Measurements from ENCODE around the gene RCSD1. TPM values are rescaled to one million over a fixed set of nuclear protein-coding genes. Genes with fewer than 3 reads are reported as not detected.

RCSD1 gene
- total and polyA plus RNA-seq, 5 donors: 27.1 to 61.5 (median 57.7) TPM

DNA sequence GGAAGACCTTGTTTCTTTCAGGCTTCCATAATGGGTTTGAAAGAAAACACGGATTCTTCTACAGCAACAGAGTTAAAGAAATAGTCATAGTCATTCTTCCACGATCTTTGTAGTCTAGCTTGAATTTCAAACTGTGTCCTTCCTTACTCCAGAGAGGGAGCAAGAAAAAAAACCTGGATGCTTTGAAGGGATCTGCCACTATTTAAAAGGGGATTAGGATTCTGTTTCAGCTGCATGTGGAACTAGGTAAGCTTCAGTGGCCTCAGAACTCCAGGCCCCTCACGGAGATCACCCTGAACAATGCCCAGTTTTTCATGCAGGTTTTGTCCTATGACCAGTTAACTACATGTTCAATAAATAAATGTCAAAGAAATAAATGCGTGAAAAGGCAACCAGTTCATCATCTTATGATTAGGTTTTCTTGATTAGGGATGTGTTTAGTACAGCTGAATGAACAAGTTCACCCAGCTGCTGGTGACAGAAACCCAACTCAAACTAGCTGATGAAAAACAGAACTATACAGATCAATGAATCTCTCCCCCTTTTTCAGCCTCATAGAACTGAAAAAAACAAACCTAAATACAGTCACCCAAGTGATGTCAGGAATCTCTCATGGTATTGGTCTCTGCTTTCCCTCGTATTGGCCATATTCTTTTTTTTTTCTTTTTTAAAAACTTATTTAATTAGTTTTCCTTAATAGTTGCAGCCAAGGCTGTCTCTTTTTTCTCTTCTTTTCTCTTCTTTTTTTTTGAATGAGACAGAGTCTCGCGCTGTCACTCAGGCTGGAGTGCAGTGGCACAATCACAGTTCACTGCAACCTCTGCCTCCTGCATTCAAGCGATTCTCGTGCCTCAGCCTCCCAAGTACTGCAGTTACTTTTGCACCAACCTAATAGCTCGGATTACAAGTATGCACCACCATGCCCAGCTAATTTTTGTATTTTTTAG, 77.2 kb downstream of the RCSD1 start:
- DNase-seq (no peak), ATAC-seq (no peak)
- Histone ChIP-seq H3K9me3 (ENCODE audit: control insufficient read depth, low read length) (no peaks in the 10 kb centered on the region), H3K4me3 (ENCODE audit: low read length) (no peak overlapping the region), H3K4me1 (ENCODE audit: control insufficient read depth, insufficient read depth, low read length) (no peaks in the 10 kb centered on the region), H3K27ac (ENCODE audit: low read length) (no peak overlapping the region), H3K27me3 (ENCODE audit: control insufficient read depth, insufficient read depth) (no peaks in the 10 kb centered on the region)
- intact Hi-C loops (cut with DNase I): no loop called here
- 87% methylated on average over 10 of the region's 10 CpGs for WGBS

DNA sequence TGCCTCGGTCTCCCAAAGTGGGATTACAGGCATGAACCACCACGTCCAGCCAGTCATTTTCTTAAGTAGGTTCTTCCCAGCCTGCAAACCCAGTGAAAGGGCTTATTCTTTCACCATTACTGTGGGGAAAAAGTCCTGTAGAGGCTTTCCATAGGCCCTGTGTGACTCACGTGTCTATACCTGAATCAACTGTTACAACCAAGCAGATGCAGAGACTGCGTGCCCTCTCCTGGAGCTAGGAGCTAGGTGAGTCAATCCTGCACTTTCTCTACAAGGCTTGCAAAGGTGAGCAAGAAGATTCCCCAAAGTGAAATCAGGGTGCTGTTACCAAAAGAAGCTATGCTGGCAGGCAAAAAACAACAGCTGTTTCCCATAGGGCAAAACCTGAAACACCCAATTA, 77.9 kb downstream of the RCSD1 start:
- no peaks in the 10 kb centered on the region for H3K27me3 ChIP-seq (ENCODE audit: control insufficient read depth, insufficient read depth)
- H3K27ac ChIP-seq (ENCODE audit: low read length): no peak overlapping the region
- no peaks in the 10 kb centered on the region for H3K9me3 ChIP-seq (ENCODE audit: control insufficient read depth, low read length)
- H3K4me1 ChIP-seq (ENCODE audit: control insufficient read depth, insufficient read depth, low read length): no peaks in the 10 kb centered on the region
- DNase-seq: no peak
- no peak overlapping the region for H3K4me3 ChIP-seq (ENCODE audit: low read length)
- 92% methylated on average over 4 of the region's 4 CpGs for WGBS
- no peak for ATAC-seq
- intact Hi-C loops (cut with DNase I): no loop called here

GRCh38 chr1:167708940-167709389, 78.9 kb downstream of the RCSD1 start:
- intact Hi-C loops (cut with DNase I): no loop called here
- no peak for DNase-seq
- Histone ChIP-seq H3K4me1 (ENCODE audit: control insufficient read depth, insufficient read depth, low read length) (no peaks in the 10 kb centered on the region), H3K9me3 (ENCODE audit: control insufficient read depth, low read length) (no peaks in the 10 kb centered on the region), H3K27ac (ENCODE audit: low read length) (no peak overlapping the region), H3K27me3 (ENCODE audit: control insufficient read depth, insufficient read depth) (no peaks in the 10 kb centered on the region), H3K4me3 (ENCODE audit: low read length) (no peak overlapping the region)
- 58% methylated on average over 3 of the region's 3 CpGs for WGBS
- ATAC-seq: no peak

DNA sequence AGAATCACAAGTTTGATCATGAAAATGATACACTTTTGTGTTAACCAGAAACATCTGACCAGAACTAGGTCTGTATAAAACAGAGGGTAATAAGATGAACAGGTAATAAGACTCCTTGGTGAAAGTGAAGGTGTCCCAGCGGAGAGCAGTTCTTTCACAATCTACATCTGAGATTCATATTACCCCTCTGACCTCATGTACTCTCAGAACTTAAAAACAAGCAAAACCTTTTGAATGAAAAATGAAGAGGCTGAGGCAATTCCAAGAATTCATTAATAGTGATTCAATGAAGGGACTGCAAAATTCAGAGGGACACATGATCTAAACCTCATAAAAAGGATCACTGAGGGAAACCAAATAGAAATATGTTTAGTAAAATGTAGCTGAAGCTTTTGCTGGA, 80.8 kb downstream of the RCSD1 start:
- Histone ChIP-seq H3K27ac (ENCODE audit: low read length) (no peak overlapping the region), H3K4me3 (ENCODE audit: low read length) (no peak overlapping the region), H3K9me3 (ENCODE audit: control insufficient read depth, low read length) (no peaks in the 10 kb centered on the region), H3K27me3 (ENCODE audit: control insufficient read depth, insufficient read depth) (no peaks in the 10 kb centered on the region), H3K4me1 (ENCODE audit: control insufficient read depth, insufficient read depth, low read length) (no peaks in the 10 kb centered on the region)
- DNase-seq (no peak), ATAC-seq (no peak)
- intact Hi-C loops (cut with DNase I): no loop called here
- 92% methylated on average over 1 of the region's 1 CpG for WGBS

DNA sequence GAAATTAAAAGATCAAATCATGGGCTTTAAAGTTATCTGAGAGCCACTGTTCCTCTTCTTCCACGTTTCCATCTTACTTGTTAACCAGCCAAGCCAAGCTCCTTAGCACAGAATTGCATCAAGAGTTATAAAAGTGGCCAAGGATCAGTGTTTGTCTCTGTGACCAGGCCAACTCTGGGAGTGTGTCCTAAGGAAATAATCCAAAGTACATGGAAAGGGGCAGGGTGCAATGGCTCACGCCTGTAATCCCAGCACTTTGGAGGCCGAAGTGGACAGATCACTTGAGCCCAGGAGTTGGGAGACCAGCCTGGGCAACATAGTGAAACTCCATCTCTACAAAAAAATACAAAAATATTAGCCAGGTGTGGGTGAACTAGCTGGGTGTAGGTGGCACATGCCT, 81.8 kb downstream of the RCSD1 start:
- DNase-seq (peak in 1 of 3 donors; percentile 73), ATAC-seq (peak in 1 of 2 donors; percentile 29)
- Histone ChIP-seq H3K4me1 (ENCODE audit: control insufficient read depth, insufficient read depth, low read length) (no peaks in the 10 kb centered on the region), H3K4me3 (ENCODE audit: low read length) (no peak overlapping the region), H3K27ac (ENCODE audit: low read length) (no peak overlapping the region), H3K27me3 (ENCODE audit: control insufficient read depth, insufficient read depth) (no peaks in the 10 kb centered on the region), H3K9me3 (ENCODE audit: control insufficient read depth, low read length) (no peaks in the 10 kb centered on the region)
- intact Hi-C loops (cut with DNase I): no loop called here
- WGBS: 52% methylated on average over 3 of the region's 3 CpGs

GRCh38 chr1:167713330-167714081, 83.5 kb downstream of the RCSD1 start:
- peak; percentile 28 to 80 (median 67) for DNase-seq
- H3K4me1 ChIP-seq (ENCODE audit: control insufficient read depth, insufficient read depth, low read length): no peaks in the 10 kb centered on the region
- peak in 1 of 2 donors; percentile 2 for ATAC-seq
- intact Hi-C loops (cut with DNase I): no loop called here
- H3K9me3 ChIP-seq (ENCODE audit: control insufficient read depth, low read length): no peaks in the 10 kb centered on the region
- H3K4me3 ChIP-seq (ENCODE audit: low read length): peak overlapping the region; percentile 39
- WGBS: 20% methylated on average over 31 of the region's 31 CpGs
- no peaks in the 10 kb centered on the region for H3K27me3 ChIP-seq (ENCODE audit: control insufficient read depth, insufficient read depth)
- peak overlapping the region; percentile 46 for H3K27ac ChIP-seq (ENCODE audit: low read length)

- no peaks in the 10 kb centered on the region for H3K9me3 ChIP-seq (ENCODE audit: control insufficient read depth, low read length)
- peak overlapping the region; percentile 39 for H3K4me3 ChIP-seq (ENCODE audit: low read length)
- DNase-seq (peak in 1 of 3 donors; percentile 96), ATAC-seq (peak; percentile 93)
- under 1% methylated on average over 28 of the region's 28 CpGs for WGBS
- peak overlapping the region; percentile 46 for H3K27ac ChIP-seq (ENCODE audit: low read length)
- intact Hi-C loops (cut with DNase I): no loop called here
- H3K27me3 ChIP-seq (ENCODE audit: control insufficient read depth, insufficient read depth): no peaks in the 10 kb centered on the region
- no peaks in the 10 kb centered on the region for H3K4me1 ChIP-seq (ENCODE audit: control insufficient read depth, insufficient read depth, low read length)
Observed at GRCh38 chr1:167714098-167714438, 84.0 kb downstream of the RCSD1 start.

DNA sequence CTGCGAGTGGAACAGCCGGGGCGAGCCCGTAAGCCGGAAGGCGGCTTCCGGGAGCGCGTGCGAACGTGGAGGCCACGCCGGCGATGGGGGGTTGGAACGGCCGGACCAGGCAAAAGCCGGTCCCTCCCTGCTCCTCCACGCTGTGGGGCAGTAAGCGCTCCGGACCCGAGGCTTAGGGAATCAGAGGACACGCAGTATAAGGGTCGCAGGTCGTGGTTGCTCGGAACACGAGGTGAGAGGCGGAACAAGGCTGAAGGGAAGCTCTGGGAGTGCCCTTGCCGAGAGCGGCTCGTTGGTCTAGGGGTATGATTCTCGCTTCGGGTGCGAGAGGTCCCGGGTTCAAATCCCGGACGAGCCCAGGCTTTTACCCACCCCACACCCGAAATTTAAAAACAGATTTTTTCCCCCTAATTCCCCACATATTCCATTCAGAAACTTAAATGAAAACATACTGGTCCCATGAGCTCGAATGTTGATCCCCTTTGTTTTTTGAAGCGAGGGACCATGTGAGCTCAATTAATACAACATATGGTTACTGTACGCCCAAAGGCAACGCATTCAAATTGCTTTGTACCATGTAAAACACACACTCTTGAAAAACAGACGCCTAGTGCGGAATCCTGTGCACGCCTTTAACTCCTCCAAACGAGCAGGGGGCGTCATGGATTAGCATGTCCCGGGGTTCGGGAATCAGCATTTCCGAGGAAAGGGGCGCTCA, 84.6 kb downstream of the RCSD1 start:
- Histone ChIP-seq H3K9me3 (ENCODE audit: control insufficient read depth, low read length) (no peaks in the 10 kb centered on the region), H3K27ac (ENCODE audit: low read length) (peak overlapping the region; percentile 46), H3K27me3 (ENCODE audit: control insufficient read depth, insufficient read depth) (no peaks in the 10 kb centered on the region), H3K4me1 (ENCODE audit: control insufficient read depth, insufficient read depth, low read length) (no peaks in the 10 kb centered on the region), H3K4me3 (ENCODE audit: low read length) (peak overlapping the region; percentile 47)
- ATAC-seq (peak; percentile 84 to 85), DNase-seq (peak; percentile 75 to 96 (median 91))
- intact Hi-C loops (cut with DNase I): no loop called here
- under 1% methylated on average over 50 of the region's 50 CpGs for WGBS

DNA sequence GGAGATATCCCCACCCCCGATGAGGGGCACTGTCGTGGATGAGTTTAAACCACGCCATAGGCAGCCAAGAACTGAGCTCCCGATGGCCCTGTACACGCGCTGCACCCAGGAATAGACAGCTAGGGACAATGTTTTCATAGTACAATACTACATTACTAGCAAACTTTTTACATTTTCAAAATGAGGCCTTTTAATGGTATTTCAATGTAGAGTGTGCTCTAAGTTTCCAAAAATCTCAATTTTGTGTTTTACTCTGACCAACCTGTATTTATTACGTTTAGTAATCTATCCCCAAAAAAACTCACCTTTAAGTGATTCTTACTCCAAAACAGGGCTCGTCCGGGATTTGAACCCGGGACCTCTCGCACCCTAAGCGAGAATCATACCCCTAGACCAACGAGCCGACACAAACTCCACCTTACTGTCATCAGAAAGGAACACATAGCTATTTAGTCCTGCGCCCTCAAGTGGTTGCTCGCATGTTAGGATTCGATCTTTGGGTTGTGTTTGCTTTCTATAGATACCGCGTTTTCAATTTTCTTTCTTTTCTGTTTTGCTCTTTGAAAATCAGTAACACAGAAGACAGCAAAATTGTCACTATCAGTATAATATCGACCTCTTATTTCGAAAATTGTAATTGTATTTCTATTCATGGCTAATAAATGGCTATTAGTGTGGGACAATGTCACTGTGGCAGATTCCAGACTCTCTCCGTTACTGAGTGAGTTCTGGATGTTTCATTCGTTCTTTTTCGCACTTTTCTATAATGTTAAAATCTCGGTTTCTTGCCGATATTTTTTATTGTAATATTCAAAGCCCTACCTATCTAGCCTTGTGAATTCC, 85.3 kb downstream of the RCSD1 start:
- Histone ChIP-seq H3K4me3 (ENCODE audit: low read length) (peak overlapping the region; percentile 80), H3K4me1 (ENCODE audit: control insufficient read depth, insufficient read depth, low read length) (no peaks in the 10 kb centered on the region), H3K27me3 (ENCODE audit: control insufficient read depth, insufficient read depth) (no peaks in the 10 kb centered on the region), H3K27ac (ENCODE audit: low read length) (peak overlapping the region; percentile 23), H3K9me3 (ENCODE audit: control insufficient read depth, low read length) (no peaks in the 10 kb centered on the region)
- intact Hi-C loops (cut with DNase I): no loop called here
- DNase-seq: peak; percentile 77 to 92 (median 89)
- WGBS: under 1% methylated on average over 26 of the region's 26 CpGs
- ATAC-seq: peak; percentile 52 to 62

DNA sequence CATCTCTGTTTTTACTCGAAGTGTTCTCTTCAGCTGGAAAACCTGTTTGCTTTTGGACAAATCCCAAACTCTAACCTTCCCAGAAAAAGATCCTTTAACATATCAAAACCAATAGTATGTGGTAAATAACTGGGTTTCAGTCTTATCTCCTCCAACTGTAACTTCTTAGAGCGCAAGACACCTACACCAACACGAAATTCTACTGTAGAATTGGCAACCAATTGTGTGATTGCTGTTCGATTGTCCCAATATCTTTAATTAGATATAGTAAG, 85.9 kb downstream of the RCSD1 start:
- no peaks in the 10 kb centered on the region for H3K4me1 ChIP-seq (ENCODE audit: control insufficient read depth, insufficient read depth, low read length)
- H3K27ac ChIP-seq (ENCODE audit: low read length): no peak overlapping the region
- peak overlapping the region; percentile 80 for H3K4me3 ChIP-seq (ENCODE audit: low read length)
- H3K9me3 ChIP-seq (ENCODE audit: control insufficient read depth, low read length): no peaks in the 10 kb centered on the region
- no peak for DNase-seq
- WGBS: 4% methylated on average over 4 of the region's 4 CpGs
- no peak for ATAC-seq
- intact Hi-C loops (cut with DNase I): no loop called here
- no peaks in the 10 kb centered on the region for H3K27me3 ChIP-seq (ENCODE audit: control insufficient read depth, insufficient read depth)

All from right cardiac atrium (tissue), 5 donors.